HG03558 (cell line): ENCODE measurements around the gene MMS22L.

Source experiments
- ATAC-seq: cut with Tn5 transposase; IDR thresholded peaks from one replicate; pipeline ENCODE4 v1.9.1; 2021; ENCODE audit warnings: moderate number of reproducible peaks; ENCODE audit not compliant: unreplicated experiment; ENCODE audit errors: extremely low read depth

The MMS22L gene

GRCh38 chr6:97150932-97151331 is 132.1 kb downstream of the MMS22L start:
- ATAC-seq: no peak

- no peak for ATAC-seq
These were observed 135.6 kb downstream of the MMS22L start for GRCh38 chr6:97147421-97147820.

GRCh38 chr6:97145691-97146090 is 137.3 kb downstream of the MMS22L start:
- no peak for ATAC-seq

- no peak for ATAC-seq
These were observed 141.3 kb downstream of the MMS22L start for GRCh38 chr6:97141756-97142155.

- ATAC-seq: no peak
These were observed 144.4 kb downstream of the MMS22L start for GRCh38 chr6:97138581-97138980.

GRCh38 chr6:97136626-97137358 is 146.2 kb downstream of the MMS22L start:
- ATAC-seq: no peak

- ATAC-seq: no peak
These were observed 149.9 kb downstream of the MMS22L start for GRCh38 chr6:97133067-97133466.

- no peak for ATAC-seq
These were observed 153.9 kb downstream of the MMS22L start for GRCh38 chr6:97129106-97129505.

- no peak for ATAC-seq
These were observed 154.5 kb downstream of the MMS22L start for GRCh38 chr6:97128507-97128906.

GRCh38 chr6:97123652-97124051 is 159.4 kb downstream of the MMS22L start:
- ATAC-seq: no peak

GRCh38 chr6:97123112-97123511 is 159.9 kb downstream of the MMS22L start:
- ATAC-seq: no peak

- no peak for ATAC-seq
These were observed 162.5 kb downstream of the MMS22L start for GRCh38 chr6:97120511-97120910.

GRCh38 chr6:97114645-97115044 is 168.4 kb downstream of the MMS22L start:
- no peak for ATAC-seq

- ATAC-seq: no peak
These were observed 169.8 kb downstream of the MMS22L start for GRCh38 chr6:97113170-97113569.

GRCh38 chr6:97111243-97111642 is 171.8 kb downstream of the MMS22L start:
- no peak for ATAC-seq

GRCh38 chr6:97110626-97111025 is 172.4 kb downstream of the MMS22L start:
- ATAC-seq: no peak

GRCh38 chr6:97110149-97110548 is 172.9 kb downstream of the MMS22L start:
- ATAC-seq: no peak

GRCh38 chr6:97109444-97109843 is 173.6 kb downstream of the MMS22L start:
- no peak for ATAC-seq

GRCh38 chr6:97102145-97102790 is 180.7 kb downstream of the MMS22L start:
- no peak for ATAC-seq

- ATAC-seq: no peak
These were observed 182.3 kb downstream of the MMS22L start for GRCh38 chr6:97100696-97101095.

GRCh38 chr6:97097068-97098047 is 185.7 kb downstream of the MMS22L start:
- no peak for ATAC-seq
